ENCODE data around the gene CRLF1.
A peak's percentile ranks its signal among the peaks of the same experiment; 100 is the strongest.

CRLF1 gene

GRCh38 chr19:18586306-18586705 lies 20.3 kb downstream of the CRLF1 start:
- peak; percentile 33 for FAIRE-seq
- no peak for TF ChIP-seq TAF1 (IDR thresholded peaks at IDR 0.05; ENCODE audit: borderline replicate concordance, low read depth, low read length)
- DNase-seq (ENCODE audit: insufficient read length) = no peak

DNA sequence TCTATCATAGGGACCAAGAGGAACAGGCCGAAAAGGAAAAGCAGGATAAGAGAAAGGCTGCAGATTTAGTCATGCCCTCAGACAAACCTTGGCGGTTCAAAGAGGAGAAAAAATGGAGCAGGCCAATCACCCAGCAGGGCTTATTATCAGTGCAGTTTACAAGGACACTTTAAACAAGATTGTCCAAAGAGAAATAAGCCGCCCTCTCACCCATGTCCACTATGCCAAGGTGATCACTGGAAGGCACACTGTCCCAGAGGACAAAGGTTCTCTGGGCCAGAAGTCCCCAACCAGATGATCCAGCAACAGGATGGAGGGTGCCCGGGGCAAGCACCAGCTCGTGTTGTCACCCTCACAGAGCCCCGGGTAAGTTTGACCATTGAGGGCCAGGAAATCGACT lies 26.3 kb downstream of the CRLF1 start:
- FAIRE-seq = no peak
- TF ChIP-seq POLR2AphosphoS5 (IDR thresholded peaks at IDR 0.05; ENCODE audit: low read depth, low read length) (no peak), TAF1 (IDR thresholded peaks at IDR 0.05; ENCODE audit: borderline replicate concordance, low read depth, low read length) (no peak), POLR2A (IDR thresholded peaks at IDR 0.05; ENCODE audit: low read depth, low read length) (no peak)

GRCh38 chr19:18577365-18577914 lies 29.2 kb downstream of the CRLF1 start:
- no peak for FAIRE-seq
- TF ChIP-seq TAF1 (IDR thresholded peaks at IDR 0.05; ENCODE audit: borderline replicate concordance, low read depth, low read length) = no peak
- TF ChIP-seq POLR2A (IDR thresholded peaks at IDR 0.05; ENCODE audit: low read depth, low read length) = peak; percentile 58
- TF ChIP-seq POLR2AphosphoS5 (IDR thresholded peaks at IDR 0.05; ENCODE audit: low read depth, low read length) = peak; percentile 24; the same call in 1 of the 2 replicates
- no peak for DNase-seq (ENCODE audit: insufficient read length)

More for the DNA sequence above, 26.3 kb downstream of the CRLF1 start:
- no peak for DNase-seq (ENCODE audit: insufficient read length)

DNA sequence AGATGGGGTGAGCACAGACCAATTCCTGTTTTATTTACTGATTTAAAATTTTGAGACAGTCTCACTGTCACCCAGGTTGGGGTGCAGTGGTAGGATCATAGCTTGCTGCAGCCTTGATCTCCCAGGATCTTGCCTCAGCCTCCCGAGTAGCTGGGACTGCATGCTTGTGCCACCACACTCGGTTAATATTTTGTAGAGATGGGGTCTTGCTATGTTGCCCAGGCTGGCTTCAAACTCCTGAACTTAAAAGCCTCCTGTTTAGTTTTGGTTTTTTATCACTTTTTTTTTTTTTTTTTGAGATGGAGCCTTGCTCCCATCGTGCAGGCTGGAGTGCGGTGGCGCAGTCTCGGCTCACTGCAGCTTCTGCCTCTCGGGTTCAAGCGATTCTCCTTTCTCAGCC lies 30.2 kb downstream of the CRLF1 start:
- TF ChIP-seq TAF1 (IDR thresholded peaks at IDR 0.05; ENCODE audit: borderline replicate concordance, low read depth, low read length) = no peak
- TF ChIP-seq POLR2AphosphoS5 (IDR thresholded peaks at IDR 0.05; ENCODE audit: low read depth, low read length) = no peak
- no peak for TF ChIP-seq POLR2A (IDR thresholded peaks at IDR 0.05; ENCODE audit: low read depth, low read length)
- FAIRE-seq (no peak), DNase-seq (ENCODE audit: insufficient read length) (no peak)

GRCh38 chr19:18574691-18575291 lies 31.8 kb downstream of the CRLF1 start:
- DNase-seq (ENCODE audit: insufficient read length) = no peak
- no peak for TF ChIP-seq TAF1 (IDR thresholded peaks at IDR 0.05; ENCODE audit: borderline replicate concordance, low read depth, low read length)
- TF ChIP-seq POLR2AphosphoS5 (IDR thresholded peaks at IDR 0.05; ENCODE audit: low read depth, low read length) = no peak
- TF ChIP-seq POLR2A (IDR thresholded peaks at IDR 0.05; ENCODE audit: low read depth, low read length) = no peak
- no peak for FAIRE-seq

- peak; percentile 91 for TF ChIP-seq POLR2AphosphoS5 (IDR thresholded peaks at IDR 0.05; ENCODE audit: low read depth, low read length)
- peak; percentile 96; the same call in 1 of the 2 replicates for TF ChIP-seq TAF1 (IDR thresholded peaks at IDR 0.05; ENCODE audit: borderline replicate concordance, low read depth, low read length)
- TF ChIP-seq POLR2A (IDR thresholded peaks at IDR 0.05; ENCODE audit: low read depth, low read length) = peak; percentile 97
- peak; percentile 93 for DNase-seq (ENCODE audit: insufficient read length)
- peak; percentile 99 for FAIRE-seq
Measured at GRCh38 chr19:18571564-18572344, 34.8 kb downstream of the CRLF1 start, which contains the start of gene UBA52. UBA52 (plus strand) TSS chr19:18571857; CDS start chr19:18573301, 1,444 bp downstream.

DNA sequence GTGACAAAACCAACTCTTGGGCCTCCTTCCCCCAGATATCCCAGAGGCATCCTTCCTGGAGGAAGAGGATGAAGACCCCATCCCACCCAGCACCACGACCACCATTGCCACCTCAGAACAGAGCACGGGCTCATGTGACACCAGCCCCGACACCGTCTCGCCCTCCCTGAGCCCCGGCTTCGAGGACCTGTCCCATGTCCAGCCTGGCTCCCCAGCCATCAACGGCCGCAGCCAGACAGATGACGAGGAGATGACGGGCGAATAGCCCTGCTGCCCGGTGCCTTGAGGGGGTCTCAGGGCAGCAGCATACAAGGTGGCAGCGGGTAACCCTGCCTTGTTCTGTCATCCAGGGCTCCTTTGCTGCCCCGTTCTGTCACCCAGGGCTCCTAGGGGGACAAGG lies 38.2 kb downstream of the CRLF1 start:
- FAIRE-seq (no peak), DNase-seq (ENCODE audit: insufficient read length) (no peak)
- TF ChIP-seq POLR2AphosphoS5 (IDR thresholded peaks at IDR 0.05; ENCODE audit: low read depth, low read length) = no peak
- no peak for TF ChIP-seq POLR2A (IDR thresholded peaks at IDR 0.05; ENCODE audit: low read depth, low read length)
- TF ChIP-seq TAF1 (IDR thresholded peaks at IDR 0.05; ENCODE audit: borderline replicate concordance, low read depth, low read length) = no peak

DNA sequence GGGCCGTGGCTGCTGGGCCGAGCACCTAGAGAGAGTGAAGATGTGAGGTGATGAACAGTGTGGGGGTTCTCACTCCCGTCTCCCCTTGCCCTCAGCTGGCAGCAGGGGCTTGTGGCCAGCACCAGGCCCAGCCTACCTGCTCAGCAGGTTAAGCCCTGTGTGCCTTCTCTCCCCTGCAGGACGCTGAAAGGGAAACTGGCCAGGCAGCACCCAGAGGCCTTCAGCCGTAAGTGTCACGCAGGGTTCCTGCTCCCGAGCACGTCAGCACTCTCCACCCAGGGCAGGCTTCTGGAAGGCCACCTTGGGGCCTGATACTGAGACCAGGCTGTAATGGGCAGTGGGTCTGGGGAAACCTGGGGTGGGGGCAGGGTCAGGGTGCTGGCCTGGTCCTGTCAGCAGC lies 39.6 kb downstream of the CRLF1 start:
- no peak for FAIRE-seq
- no peak for DNase-seq (ENCODE audit: insufficient read length)
- TF ChIP-seq POLR2A (IDR thresholded peaks at IDR 0.05; ENCODE audit: low read depth, low read length) = no peak
- TF ChIP-seq TAF1 (IDR thresholded peaks at IDR 0.05; ENCODE audit: borderline replicate concordance, low read depth, low read length) = no peak
- no peak for TF ChIP-seq POLR2AphosphoS5 (IDR thresholded peaks at IDR 0.05; ENCODE audit: low read depth, low read length)

DNA sequence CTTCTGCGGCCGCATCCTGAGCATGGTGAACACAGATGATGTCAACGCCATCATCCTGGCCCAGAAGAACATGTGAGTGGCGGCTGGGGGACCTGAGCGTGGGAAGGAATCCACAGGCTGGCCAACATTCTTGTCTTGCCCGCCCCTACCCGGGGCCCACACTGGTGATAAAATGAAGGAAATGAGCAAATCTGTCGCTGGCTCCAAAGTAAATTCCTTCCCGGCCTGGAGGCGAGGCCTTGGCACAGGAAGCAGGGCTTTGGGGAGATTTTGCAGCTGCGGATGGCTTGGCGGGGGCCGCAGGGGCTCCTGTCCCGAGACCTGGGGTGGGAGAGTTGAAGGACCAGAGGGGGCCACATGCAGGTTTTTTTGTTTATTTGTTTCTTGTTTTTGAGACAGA lies 44.5 kb downstream of the CRLF1 start:
- DNase-seq (ENCODE audit: insufficient read length) (no peak), FAIRE-seq (no peak)
- TF ChIP-seq POLR2AphosphoS5 (IDR thresholded peaks at IDR 0.05; ENCODE audit: low read depth, low read length) (no peak), TAF1 (IDR thresholded peaks at IDR 0.05; ENCODE audit: borderline replicate concordance, low read depth, low read length) (no peak), POLR2A (IDR thresholded peaks at IDR 0.05; ENCODE audit: low read depth, low read length) (no peak)

GRCh38 chr19:18559685-18560084 lies 46.9 kb downstream of the CRLF1 start:
- no peak for DNase-seq (ENCODE audit: insufficient read length)
- no peak for FAIRE-seq
- TF ChIP-seq POLR2A (IDR thresholded peaks at IDR 0.05; ENCODE audit: low read depth, low read length) (no peak), TAF1 (IDR thresholded peaks at IDR 0.05; ENCODE audit: borderline replicate concordance, low read depth, low read length) (no peak), POLR2AphosphoS5 (IDR thresholded peaks at IDR 0.05; ENCODE audit: low read depth, low read length) (no peak)

DNA sequence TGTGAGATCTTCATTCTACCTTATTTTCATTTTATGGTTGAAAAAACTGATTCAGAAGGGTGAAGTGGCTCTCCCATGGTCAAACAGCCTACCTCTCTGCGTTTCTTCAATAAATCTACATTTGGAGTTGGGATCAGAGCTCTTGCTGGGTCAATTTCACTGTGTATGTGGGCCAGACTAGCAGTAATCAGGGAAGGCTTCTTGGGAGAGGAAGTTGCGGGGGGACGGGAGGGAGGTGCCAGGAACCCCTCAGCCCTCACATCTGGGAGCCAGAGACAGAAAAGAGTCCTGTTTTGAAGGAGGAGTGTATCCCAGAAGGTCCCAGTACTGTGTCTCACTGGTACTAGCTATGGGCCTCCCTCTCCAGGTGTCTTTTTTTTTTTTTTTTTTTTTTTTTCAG lies 48.0 kb downstream of the CRLF1 start:
- DNase-seq (ENCODE audit: insufficient read length) (no peak), FAIRE-seq (no peak)
- TF ChIP-seq POLR2AphosphoS5 (IDR thresholded peaks at IDR 0.05; ENCODE audit: low read depth, low read length) (0 out of 2 replicates have a peak, but pooled peaks have one; percentile 35), POLR2A (IDR thresholded peaks at IDR 0.05; ENCODE audit: low read depth, low read length) (no peak)

DNA sequence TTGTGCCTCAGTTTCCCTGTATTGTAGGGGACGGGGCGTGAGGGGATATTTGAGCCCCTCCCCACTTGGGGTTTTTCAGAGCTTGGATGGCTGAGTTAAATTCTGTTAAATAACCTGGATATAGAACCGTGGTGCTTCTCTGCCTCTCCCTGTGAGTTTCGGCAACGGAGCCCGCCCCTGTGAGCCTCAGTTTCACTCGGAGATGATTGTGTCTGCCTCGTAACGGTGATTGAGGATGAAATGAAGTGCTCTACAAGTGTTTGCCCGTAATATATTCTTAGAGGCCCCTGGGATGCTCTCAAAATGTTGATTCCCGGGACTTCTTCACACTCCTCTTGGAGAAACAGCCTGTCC lies 48.4 kb downstream of the CRLF1 start:
- FAIRE-seq (peak; percentile 24), DNase-seq (ENCODE audit: insufficient read length) (no peak)

More for the DNA sequence above, 48.4 kb downstream of the CRLF1 start:
- TF ChIP-seq POLR2A (IDR thresholded peaks at IDR 0.05; ENCODE audit: low read depth, low read length) (no peak), POLR2AphosphoS5 (IDR thresholded peaks at IDR 0.05; ENCODE audit: low read depth, low read length) (no peak), TAF1 (IDR thresholded peaks at IDR 0.05; ENCODE audit: borderline replicate concordance, low read depth, low read length) (no peak)
